CD14-positive monocyte (primary cell): ENCODE measurements around the gene INPP5E. TPM values are rescaled to one million over a fixed set of nuclear protein-coding genes. Genes with fewer than 3 reads are reported as not detected.
A peak's percentile ranks its signal among the peaks of the same experiment; 100 is the strongest.

ENCODE experiments used
- DNase-seq, 3 donors: peaks; one replicate each; pipeline ENCODE4 v3.0.0-alpha.2; 2011 to 2022
- H2AFZ ChIP-seq: 2 replicates; pipeline ENCODE4 v1.6.0; 2012; ENCODE audit warnings: mild to moderate bottlenecking, low read depth, low read length, inconsistent platforms; ENCODE audit not compliant: insufficient read depth, poor library complexity, severe bottlenecking
- H3K27ac ChIP-seq, 2 donors: 1 replicate in 1 of 2; 2 replicates in 1 of 2; pipeline ENCODE4 v1.5.1; 2012 to 2013; ENCODE audit warnings: low read length in 2 of 2, control low read depth in 1 of 2, inconsistent platforms in 1 of 2, low read depth in 1 of 2, mild to moderate bottlenecking in 1 of 2
- H3K27me3 ChIP-seq, 2 donors: one replicate each; pipeline versions ENCODE4 v1.6.0 to v1.6.1; 2011 to 2013; ENCODE audit warnings: low read length in 2 of 2; ENCODE audit not compliant: control insufficient read depth in 2 of 2, insufficient read depth in 2 of 2
- H3K36me3 ChIP-seq, 2 donors: replicated peaks in 1 of 2; 1 replicate in 1 of 2; 2 replicates in 1 of 2; pipeline versions ENCODE4 v1.5.1 to v1.6.1; 2012 to 2013; ENCODE audit warnings: low read length in 2 of 2, control low read depth in 1 of 2, inconsistent platforms in 1 of 2, mild to moderate bottlenecking in 1 of 2; ENCODE audit not compliant: insufficient read depth in 2 of 2, control insufficient read depth in 1 of 2
- H3K4me1 ChIP-seq, 2 donors: 1 replicate in 1 of 2; 2 replicates in 1 of 2; pipeline versions ENCODE4 v1.5.1 to v1.6.1; 2012 to 2013; ENCODE audit warnings: low read length in 2 of 2, control low read depth in 1 of 2, inconsistent platforms in 1 of 2, mild to moderate bottlenecking in 1 of 2, moderate library complexity in 1 of 2; ENCODE audit not compliant: insufficient read depth in 2 of 2, control insufficient read depth in 1 of 2
- H3K4me2 ChIP-seq: replicated peaks from 2 replicates; pipeline ENCODE3; 2012; ENCODE audit warnings: low read length, moderate library complexity, mild to moderate bottlenecking; ENCODE audit not compliant: poor library complexity, severe bottlenecking; ENCODE audit errors: extremely low read depth
- H3K4me3 ChIP-seq, 3 experiments: fragments of 200-600 bp in 1 of 3; sonication (generic) in 1 of 3; replicated peaks in 1 of 3; 1 replicate in 2 of 3; 2 replicates in 1 of 3; pipeline ENCODE4 v1.5.1; 2011 to 2013; ENCODE audit warnings: low read length in 3 of 3, mild to moderate bottlenecking in 3 of 3, control low read depth in 2 of 3, low read depth in 2 of 3, inconsistent platforms in 1 of 3, moderate library complexity in 1 of 3
- H3K79me2 ChIP-seq: 2 replicates; pipeline ENCODE4 v1.6.0; 2012; ENCODE audit warnings: mild to moderate bottlenecking, control low read depth, inconsistent platforms, low read length, moderate library complexity; ENCODE audit not compliant: insufficient read depth
- H3K9ac ChIP-seq: 2 replicates; pipeline ENCODE4 v1.6.0; 2017; ENCODE audit warnings: low read length, mild to moderate bottlenecking; ENCODE audit not compliant: insufficient read depth, poor library complexity, severe bottlenecking
- H3K9me3 ChIP-seq, 2 donors: replicated peaks in 1 of 2; 1 replicate in 1 of 2; 2 replicates in 1 of 2; pipeline versions ENCODE4 v1.5.1 to v1.6.1; 2012 to 2013; ENCODE audit warnings: low read length in 2 of 2, control low read depth in 1 of 2; ENCODE audit not compliant: control insufficient read depth in 1 of 2, insufficient read depth in 1 of 2
- H4K20me1 ChIP-seq: 2 replicates; pipeline ENCODE4 v1.6.0; 2012; ENCODE audit warnings: mild to moderate bottlenecking, low read length, control low read depth, moderate library complexity; ENCODE audit not compliant: insufficient read depth
- H3K27ac Mint-ChIP-seq, 7 donors: one replicate each; pipeline ENCODE4 v1.8.0; 2020; ENCODE audit warnings: mild to moderate bottlenecking in 7 of 7, mixed read lengths in 7 of 7, moderate library complexity in 6 of 7, inconsistent platforms in 2 of 7
- H3K27me3 Mint-ChIP-seq, 3 donors: one replicate each; pipeline ENCODE4 v1.8.0; 2021 to 2022; ENCODE audit warnings: low read depth in 3 of 3, mild to moderate bottlenecking in 3 of 3, mixed read lengths in 3 of 3, moderate library complexity in 3 of 3, inconsistent platforms in 1 of 3
- H3K36me3 Mint-ChIP-seq, 2 donors: one replicate each; pipeline ENCODE4 v1.8.0; 2020; ENCODE audit warnings: mixed read lengths in 2 of 2, inconsistent platforms in 1 of 2, mild to moderate bottlenecking in 1 of 2
- H3K4me1 Mint-ChIP-seq: one replicate; pipeline ENCODE4 v1.8.0; 2020; ENCODE audit warnings: mild to moderate bottlenecking, mixed read lengths
- H3K4me3 Mint-ChIP-seq, 2 donors: one replicate each; pipeline ENCODE4 v1.8.0; 2020; ENCODE audit warnings: mild to moderate bottlenecking in 2 of 2, mixed read lengths in 2 of 2, moderate library complexity in 1 of 2
- H3K9me3 Mint-ChIP-seq, 7 donors: one replicate each; pipeline ENCODE4 v1.8.0; 2020 to 2022; ENCODE audit warnings: mixed read lengths in 7 of 7, mild to moderate bottlenecking in 6 of 7, moderate library complexity in 6 of 7, inconsistent platforms in 2 of 7
- WGBS: methylation state at CpG from one replicate; pipeline ENCODE4 v1.1.5; 2013; ENCODE audit warnings: missing lambda C conversion rate; ENCODE audit not compliant: insufficient coverage; 5-methylcytosine and 5-hydroxymethylcytosine counted together
- intact Hi-C, 2 donors: fragments of 100-400 bp; cut with micrococcal nuclease; formaldehyde crosslinking; loops; one replicate each; pipeline versions ENCODE4 v1.15.0 to v1.15.1; 2023
- polyA plus RNA-seq, 3 donors: library from polyadenylated mRNA; depleted of rRNA in 1 of 3; unstranded in 2 of 3; stranded (reverse) in 1 of 3; fragments of 300-500 nt in 2 of 3; fragments of >200 nt in 1 of 3; fragmentation: Illumina TruSeq in 2 of 3; gene quantifications; 1 replicate in 2 of 3; 2 replicates in 1 of 3; pipeline ENCODE4 v1.2.3, GENCODE V29; 2012 to 2021
- TF ChIP-seq, protein P1 (sequence below): fragments of 200-600 bp; IDR thresholded peaks from one replicate; pipeline ENCODE4 v1.8.0; 2022; ENCODE audit warnings: antibody characterized with exemption, mild to moderate bottlenecking

The INPP5E gene
- polyA plus RNA-seq, 3 donors, result 1.0 to 8.0 (median 1.0) TPM

GRCh38 chr9:136412962-136413361 lies 26.7 kb downstream of the INPP5E start:
- TF ChIP-seq, protein P1, sequence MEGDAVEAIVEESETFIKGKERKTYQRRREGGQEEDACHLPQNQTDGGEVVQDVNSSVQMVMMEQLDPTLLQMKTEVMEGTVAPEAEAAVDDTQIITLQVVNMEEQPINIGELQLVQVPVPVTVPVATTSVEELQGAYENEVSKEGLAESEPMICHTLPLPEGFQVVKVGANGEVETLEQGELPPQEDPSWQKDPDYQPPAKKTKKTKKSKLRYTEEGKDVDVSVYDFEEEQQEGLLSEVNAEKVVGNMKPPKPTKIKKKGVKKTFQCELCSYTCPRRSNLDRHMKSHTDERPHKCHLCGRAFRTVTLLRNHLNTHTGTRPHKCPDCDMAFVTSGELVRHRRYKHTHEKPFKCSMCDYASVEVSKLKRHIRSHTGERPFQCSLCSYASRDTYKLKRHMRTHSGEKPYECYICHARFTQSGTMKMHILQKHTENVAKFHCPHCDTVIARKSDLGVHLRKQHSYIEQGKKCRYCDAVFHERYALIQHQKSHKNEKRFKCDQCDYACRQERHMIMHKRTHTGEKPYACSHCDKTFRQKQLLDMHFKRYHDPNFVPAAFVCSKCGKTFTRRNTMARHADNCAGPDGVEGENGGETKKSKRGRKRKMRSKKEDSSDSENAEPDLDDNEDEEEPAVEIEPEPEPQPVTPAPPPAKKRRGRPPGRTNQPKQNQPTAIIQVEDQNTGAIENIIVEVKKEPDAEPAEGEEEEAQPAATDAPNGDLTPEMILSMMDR, result no peak

GRCh38 chr9:136411378-136411777 lies 28.3 kb downstream of the INPP5E start:
- H3K27me3 Mint-ChIP-seq, result peaks cover 0 to 3% (median 0%) of the 10 kb centered on the region in 3 donors
- no peak for DNase-seq
- no peak overlapping the region for H2AFZ ChIP-seq
- peaks cover 0 to 2% (median 0%) of the 10 kb centered on the region in 7 donors for H3K9me3 Mint-ChIP-seq
- peaks cover 3% of the 10 kb centered on the region for H4K20me1 ChIP-seq
- peaks cover 26% of the 10 kb centered on the region for H3K4me1 Mint-ChIP-seq
- TF ChIP-seq, protein P1, result no peak
- H3K9ac ChIP-seq, result peak overlapping the region; percentile 94
- peak overlapping the region; percentile 91 for H3K4me2 ChIP-seq
- intact Hi-C loops, result loop anchor here in 1 of 2 donors (5.0 kb wide), 1 partner anchor 49 kb away; the partner anchor contains the start of gene DNLZ
- H3K4me3 Mint-ChIP-seq, result peak overlapping the region; percentile 86 to 91
- peaks cover 46 to 63% of the 10 kb centered on the region in 2 donors for H3K36me3 Mint-ChIP-seq
- H3K27me3 ChIP-seq, result no peaks in the 10 kb centered on the region
- peak overlapping the region in 1 of 2 donors; percentile 96 for H3K27ac ChIP-seq
- WGBS, result 81% methylated on average over 3 of the region's 4 CpGs
- peak overlapping the region; percentile 42 to 99 (median 85) for H3K4me3 ChIP-seq
- H3K9me3 ChIP-seq, result no peaks in the 10 kb centered on the region
- peaks cover 42% of the 10 kb centered on the region for H3K79me2 ChIP-seq
- peaks cover 53 to 62% of the 10 kb centered on the region in 2 donors for H3K36me3 ChIP-seq
- peak overlapping the region in 6 of 7 donors; percentile 91 to 98 (median 95) for H3K27ac Mint-ChIP-seq
- H3K4me1 ChIP-seq, result peaks cover 22 to 25% of the 10 kb centered on the region in 2 donors

More at GRCh38 chr9:136412962-136413361, 26.7 kb downstream of the INPP5E start:
- DNase-seq, result no peak
- 92% methylated on average over 9 of the region's 9 CpGs for WGBS
- peaks cover 42% of the 10 kb centered on the region for H3K79me2 ChIP-seq
- peaks cover 0 to 3% (median 0%) of the 10 kb centered on the region in 3 donors for H3K27me3 Mint-ChIP-seq
- H3K36me3 ChIP-seq, result peaks cover 53 to 62% of the 10 kb centered on the region in 2 donors
- no peak overlapping the region for H3K4me2 ChIP-seq
- no peak overlapping the region for H3K4me3 Mint-ChIP-seq
- peaks cover 3% of the 10 kb centered on the region for H4K20me1 ChIP-seq
- intact Hi-C loops, result loop anchor here in 1 of 2 donors (5.0 kb wide), 1 partner anchor 51 kb away; the partner anchor contains the start of gene DNLZ
- H3K9ac ChIP-seq, result no peak overlapping the region
- no peak overlapping the region for H2AFZ ChIP-seq
- peaks cover 26% of the 10 kb centered on the region for H3K4me1 Mint-ChIP-seq
- H3K9me3 ChIP-seq, result no peaks in the 10 kb centered on the region
- peak overlapping the region in 4 of 7 donors; percentile 2 to 71 (median 16) for H3K27ac Mint-ChIP-seq
- H3K36me3 Mint-ChIP-seq, result peaks cover 48 to 64% of the 10 kb centered on the region in 2 donors
- H3K9me3 Mint-ChIP-seq, result peaks cover 0 to 2% (median 0%) of the 10 kb centered on the region in 7 donors
- H3K27ac ChIP-seq, result no peak overlapping the region
- H3K4me1 ChIP-seq, result peaks cover 22 to 25% of the 10 kb centered on the region in 2 donors
- no peaks in the 10 kb centered on the region for H3K27me3 ChIP-seq
- no peak overlapping the region for H3K4me3 ChIP-seq
